ENCODE data around the gene INPP5A.

INPP5A gene

GRCh38 chr10:132535065-132535651 is 2.4 kb upstream of the INPP5A start:
- H3K4me3 ChIP-seq (replicated peaks; ENCODE audit: low read depth, low read length), result no peak overlapping the region
- TF ChIP-seq, protein P1, sequence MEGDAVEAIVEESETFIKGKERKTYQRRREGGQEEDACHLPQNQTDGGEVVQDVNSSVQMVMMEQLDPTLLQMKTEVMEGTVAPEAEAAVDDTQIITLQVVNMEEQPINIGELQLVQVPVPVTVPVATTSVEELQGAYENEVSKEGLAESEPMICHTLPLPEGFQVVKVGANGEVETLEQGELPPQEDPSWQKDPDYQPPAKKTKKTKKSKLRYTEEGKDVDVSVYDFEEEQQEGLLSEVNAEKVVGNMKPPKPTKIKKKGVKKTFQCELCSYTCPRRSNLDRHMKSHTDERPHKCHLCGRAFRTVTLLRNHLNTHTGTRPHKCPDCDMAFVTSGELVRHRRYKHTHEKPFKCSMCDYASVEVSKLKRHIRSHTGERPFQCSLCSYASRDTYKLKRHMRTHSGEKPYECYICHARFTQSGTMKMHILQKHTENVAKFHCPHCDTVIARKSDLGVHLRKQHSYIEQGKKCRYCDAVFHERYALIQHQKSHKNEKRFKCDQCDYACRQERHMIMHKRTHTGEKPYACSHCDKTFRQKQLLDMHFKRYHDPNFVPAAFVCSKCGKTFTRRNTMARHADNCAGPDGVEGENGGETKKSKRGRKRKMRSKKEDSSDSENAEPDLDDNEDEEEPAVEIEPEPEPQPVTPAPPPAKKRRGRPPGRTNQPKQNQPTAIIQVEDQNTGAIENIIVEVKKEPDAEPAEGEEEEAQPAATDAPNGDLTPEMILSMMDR (IDR thresholded peaks at IDR 0.05; ENCODE audit: low read length, missing control alignments), result no peak
- DNase-seq (ENCODE audit: low read depth), result no peak

- TF ChIP-seq, protein P1 (IDR thresholded peaks at IDR 0.05; ENCODE audit: low read length, missing control alignments), result no peak
- peak; percentile 12 for DNase-seq (ENCODE audit: low read depth)
- peak overlapping the region; percentile 58 for H3K4me3 ChIP-seq (replicated peaks; ENCODE audit: low read depth, low read length)
Observed at GRCh38 chr10:132536241-132536876, 1.2 kb upstream of the INPP5A start.

DNA sequence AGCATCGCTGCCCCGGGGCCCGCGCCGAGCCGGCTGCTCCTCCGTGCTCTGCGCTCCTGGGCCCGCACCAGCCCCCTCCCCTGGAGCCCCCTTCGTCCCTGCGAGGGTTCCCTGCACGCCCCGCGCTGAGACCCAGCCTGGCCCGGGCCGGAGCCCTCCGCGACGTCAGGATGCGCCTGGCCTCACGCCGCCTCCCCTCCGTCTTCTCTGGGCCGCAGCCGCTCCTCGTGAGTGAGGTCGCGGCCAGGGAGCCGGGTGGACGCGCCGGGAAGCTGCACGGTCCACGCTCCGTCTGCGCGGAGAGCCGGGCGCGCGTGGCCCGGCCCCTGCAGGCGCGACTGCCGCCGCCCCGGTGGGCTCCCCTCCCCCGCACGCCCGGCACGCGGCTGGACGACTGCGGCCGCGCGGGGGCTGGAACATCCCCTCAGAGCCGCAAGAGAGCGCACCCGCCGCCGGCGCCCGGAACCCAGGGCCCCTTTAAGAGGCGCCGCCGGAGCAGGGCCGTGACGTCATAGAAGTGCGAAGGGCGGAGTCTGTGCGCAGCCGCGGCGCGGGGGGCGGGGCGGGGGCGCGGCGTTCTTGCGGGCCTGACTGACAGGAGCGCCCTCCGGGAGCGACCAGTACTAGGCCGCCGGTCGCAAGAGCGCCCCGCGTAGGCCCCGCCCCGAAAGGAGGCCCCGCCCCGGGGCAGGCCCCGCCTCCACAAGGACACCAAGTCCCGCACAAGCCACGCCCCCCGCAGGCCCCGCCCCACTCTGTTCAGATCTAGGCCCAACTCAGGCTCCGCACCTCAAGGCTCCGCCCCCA is 507 bp upstream of the INPP5A start:
- DNase-seq (ENCODE audit: low read depth), result peak; percentile 99
- TF ChIP-seq, protein P1 (IDR thresholded peaks at IDR 0.05; ENCODE audit: low read length, missing control alignments), result no peak
- H3K4me3 ChIP-seq (replicated peaks; ENCODE audit: low read depth, low read length), result peak overlapping the region; percentile 58

DNA sequence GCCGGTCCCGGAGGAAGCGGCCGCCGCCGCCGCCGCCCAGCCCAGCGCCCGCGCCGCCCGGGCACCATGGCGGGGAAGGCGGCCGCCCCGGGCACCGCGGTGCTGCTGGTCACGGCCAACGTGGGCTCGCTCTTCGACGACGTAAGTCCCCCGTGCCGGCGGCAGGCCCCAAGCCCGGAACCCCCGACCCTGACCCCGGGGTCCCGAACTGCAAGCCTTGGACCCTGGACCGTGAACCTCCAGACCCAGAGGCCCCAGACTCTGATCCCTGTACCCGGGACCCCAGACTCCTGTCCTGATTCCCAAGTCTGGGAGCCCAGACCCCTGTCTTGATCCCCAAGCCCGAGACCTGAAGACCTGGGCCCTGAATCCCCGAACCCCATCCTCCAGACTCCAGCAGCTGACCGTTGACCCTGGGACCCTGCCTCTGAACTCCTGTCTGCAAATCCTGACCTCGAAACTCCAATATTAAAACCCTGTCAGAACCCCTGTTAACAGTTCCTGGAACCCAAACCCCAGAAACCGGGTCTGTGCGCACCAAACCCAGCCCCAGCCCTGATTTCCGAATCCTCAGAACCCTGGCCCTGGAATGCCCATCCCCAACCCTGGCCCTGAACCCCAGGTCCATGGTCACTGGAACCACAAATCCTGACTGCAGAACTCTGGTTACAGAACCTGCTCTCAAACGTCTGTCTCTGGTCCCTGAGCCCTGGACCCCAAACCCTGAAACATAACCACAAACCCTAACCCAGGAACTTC is 623 bp downstream of the INPP5A start:
- H3K4me3 ChIP-seq (replicated peaks; ENCODE audit: low read depth, low read length), result peak overlapping the region; percentile 72
- TF ChIP-seq, protein P1 (IDR thresholded peaks at IDR 0.05; ENCODE audit: low read length, missing control alignments), result no peak
- peak; percentile 8 for DNase-seq (ENCODE audit: low read depth)

GRCh38 chr10:132538790-132539421 is 1.3 kb downstream of the INPP5A start:
- TF ChIP-seq, protein P1 (IDR thresholded peaks at IDR 0.05; ENCODE audit: low read length, missing control alignments), result no peak
- DNase-seq (ENCODE audit: low read depth), result no peak
- peak overlapping the region; percentile 72 for H3K4me3 ChIP-seq (replicated peaks; ENCODE audit: low read depth, low read length)

DNA sequence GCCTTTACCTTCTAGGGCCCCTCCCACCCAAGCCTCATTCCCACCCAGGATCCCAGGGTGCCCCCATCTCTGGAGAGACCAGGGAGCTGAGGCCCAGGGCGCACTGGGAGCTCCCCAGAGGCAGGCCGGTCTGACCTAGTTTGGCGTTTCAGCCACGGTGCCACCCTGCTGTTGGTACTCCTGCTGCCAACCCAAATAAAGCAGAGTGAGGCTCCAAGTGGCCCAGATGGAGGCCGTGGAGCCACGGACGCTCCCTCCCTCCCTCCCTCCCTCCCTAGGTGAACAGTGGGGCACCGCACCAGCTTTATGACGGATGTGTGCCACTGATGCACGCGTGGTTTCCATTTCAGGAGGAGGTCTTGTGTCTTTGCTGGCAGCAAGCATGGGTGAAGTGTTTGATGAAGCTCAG is 1.8 kb downstream of the INPP5A start:
- no peak for DNase-seq (ENCODE audit: low read depth)
- H3K4me3 ChIP-seq (replicated peaks; ENCODE audit: low read depth, low read length), result no peak overlapping the region
- TF ChIP-seq, protein P1 (IDR thresholded peaks at IDR 0.05; ENCODE audit: low read length, missing control alignments), result no peak
